AG04449 (cell line): ENCODE measurements around the gene HIPK2.
"Not testable (repeated sequence)": the region's sequence is repeated elsewhere in the genome, so short reads cannot be mapped to it uniquely, and the experiment has no call there.

Experiments
- CTCF ChIA-PET: fragments of 350-600 bp; formaldehyde crosslinking; extraction: SDS; loops from one replicate; lab custom pipeline; 2021; ENCODE audit warnings: antibody characterized with exemption; lab: Yijun Ruan, JAX
- POLR2A ChIA-PET: fragments of 400-600, 350-600 bp; formaldehyde crosslinking; extraction: SDS; loops from one replicate; lab custom pipeline; 2020; ENCODE audit warnings: antibody characterized with exemption, inconsistent platforms; lab: Yijun Ruan, JAX
- DNase-seq: peaks from one replicate; pipeline ENCODE4 v3.0.0-alpha.2; 2010; ENCODE audit warnings: low read depth, low spot score
- H3K4me3 ChIP-seq: 2 replicates; pipeline ENCODE4 v1.5.1; 2011; ENCODE audit warnings: low read depth, mild to moderate bottlenecking, control low read depth, low read length
- TF ChIP-seq, protein P1 (sequence below): IDR thresholded peaks from one replicate; pipeline ENCODE4 v1.5.1; 2011; ENCODE audit warnings: mild to moderate bottlenecking, moderate library complexity, low read length, control low read depth, inconsistent platforms; ENCODE audit not compliant: insufficient read depth; ENCODE audit errors: missing control alignments

Gene HIPK2

GRCh38 chr7:139618482-139619366, 159.1 kb downstream of the HIPK2 start:
- ChIA-PET CTCF (interaction anchor here (0.6 to 8.0 kb wide), 50 partner anchors 8 to 700 kb away, joined by 3 to 296 read pairs (median 6); partner anchors contain the start of gene HIPK2), POLR2A (no interaction called here)
- H3K4me3 ChIP-seq, result no peak overlapping the region
- no peak for DNase-seq
- TF ChIP-seq, protein P1, sequence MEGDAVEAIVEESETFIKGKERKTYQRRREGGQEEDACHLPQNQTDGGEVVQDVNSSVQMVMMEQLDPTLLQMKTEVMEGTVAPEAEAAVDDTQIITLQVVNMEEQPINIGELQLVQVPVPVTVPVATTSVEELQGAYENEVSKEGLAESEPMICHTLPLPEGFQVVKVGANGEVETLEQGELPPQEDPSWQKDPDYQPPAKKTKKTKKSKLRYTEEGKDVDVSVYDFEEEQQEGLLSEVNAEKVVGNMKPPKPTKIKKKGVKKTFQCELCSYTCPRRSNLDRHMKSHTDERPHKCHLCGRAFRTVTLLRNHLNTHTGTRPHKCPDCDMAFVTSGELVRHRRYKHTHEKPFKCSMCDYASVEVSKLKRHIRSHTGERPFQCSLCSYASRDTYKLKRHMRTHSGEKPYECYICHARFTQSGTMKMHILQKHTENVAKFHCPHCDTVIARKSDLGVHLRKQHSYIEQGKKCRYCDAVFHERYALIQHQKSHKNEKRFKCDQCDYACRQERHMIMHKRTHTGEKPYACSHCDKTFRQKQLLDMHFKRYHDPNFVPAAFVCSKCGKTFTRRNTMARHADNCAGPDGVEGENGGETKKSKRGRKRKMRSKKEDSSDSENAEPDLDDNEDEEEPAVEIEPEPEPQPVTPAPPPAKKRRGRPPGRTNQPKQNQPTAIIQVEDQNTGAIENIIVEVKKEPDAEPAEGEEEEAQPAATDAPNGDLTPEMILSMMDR, result peak; percentile 48

GRCh38 chr7:139617074-139617473, 160.7 kb downstream of the HIPK2 start:
- DNase-seq, result no peak
- TF ChIP-seq, protein P1, result no peak
- POLR2A ChIA-PET, result interaction anchor here (0.9 kb wide), 1 partner anchor 34 kb away, joined by 4 read pairs; no protein-coding TSS in a partner anchor
- H3K4me3 ChIP-seq, result no peak overlapping the region
- CTCF ChIA-PET, result interaction anchor here (1.1 to 8.0 kb wide), 16 partner anchors 11 to 687 kb away, joined by 3 to 296 read pairs (median 19); partner anchors contain the start of gene HIPK2

DNA sequence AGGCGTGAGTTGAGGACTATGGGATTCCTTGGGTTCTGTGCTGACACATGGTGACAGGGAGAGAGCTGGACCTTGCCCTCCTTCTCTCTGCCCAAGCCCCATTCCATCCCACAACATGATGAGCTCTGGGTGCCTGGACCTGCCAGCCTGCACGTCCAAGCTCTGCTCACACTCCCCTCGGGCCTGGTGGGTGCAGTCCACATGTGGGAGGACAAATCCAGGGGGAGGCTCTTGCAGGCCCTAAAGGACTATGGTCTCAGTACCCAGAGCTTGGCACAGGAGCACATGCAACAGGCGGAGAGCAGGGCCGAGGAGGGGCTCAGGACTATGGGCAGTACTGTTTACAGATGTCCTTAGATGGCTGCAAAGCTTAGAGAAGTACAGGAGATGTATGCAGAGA, 162.9 kb downstream of the HIPK2 start:
- no peak for DNase-seq
- TF ChIP-seq, protein P1, result no peak
- ChIA-PET CTCF (interaction anchor here (0.5 to 1.0 kb wide), 2 partner anchors 13 to 24 kb away, joined by 4 read pairs; no protein-coding TSS in a partner anchor), POLR2A (no interaction called here)
- H3K4me3 ChIP-seq, result no peak overlapping the region

DNA sequence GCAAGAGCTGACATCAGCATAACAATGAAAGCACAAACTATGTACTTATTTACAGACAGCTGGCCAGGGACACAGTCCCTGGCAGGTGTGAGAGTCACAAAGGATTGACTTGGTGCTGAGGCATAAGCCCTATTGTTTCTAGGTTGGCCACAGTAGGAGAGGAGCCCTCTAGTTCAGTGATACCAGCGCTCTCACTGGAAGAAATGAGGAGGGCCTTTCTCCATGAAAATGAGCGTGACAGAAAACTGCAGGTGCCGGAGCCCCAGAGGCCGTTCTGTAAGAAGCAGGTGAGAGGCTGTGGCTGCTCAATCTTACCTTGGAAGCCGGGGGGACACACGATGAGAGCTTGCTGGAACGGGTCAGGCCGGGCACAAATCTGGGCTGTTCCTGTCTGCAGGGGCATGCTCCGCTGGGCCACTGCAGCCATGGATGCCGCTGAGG, 163.8 kb downstream of the HIPK2 start:
- no peak overlapping the region for H3K4me3 ChIP-seq
- no peak for DNase-seq
- ChIA-PET POLR2A (no interaction called here), CTCF (interaction anchor here (1.6 to 4.5 kb wide), 2 partner anchors 12 to 31 kb away, joined by 6 to 27 read pairs; no protein-coding TSS in a partner anchor)
- TF ChIP-seq, protein P1, result no peak

- CTCF ChIA-PET, result interaction anchor here (1.0 to 4.5 kb wide), 3 partner anchors 9 to 391 kb away, joined by 5 to 27 read pairs (median 12); no protein-coding TSS in a partner anchor
Measured at GRCh38 chr7:139611556-139611955, 166.2 kb downstream of the HIPK2 start.

GRCh38 chr7:139610595-139610994, 167.2 kb downstream of the HIPK2 start:
- POLR2A ChIA-PET, result no interaction called here
- H3K4me3 ChIP-seq, result no peak overlapping the region
- TF ChIP-seq, protein P1, result no peak
- CTCF ChIA-PET, result interaction anchor here (1.4 to 4.5 kb wide), 3 partner anchors 8 to 392 kb away, joined by 6 to 27 read pairs (median 12); no protein-coding TSS in a partner anchor
- no peak for DNase-seq

More at GRCh38 chr7:139611556-139611955, 166.2 kb downstream of the HIPK2 start:
- H3K4me3 ChIP-seq, POLR2A ChIA-PET, DNase-seq: not testable (repeated sequence)
